ENCODE data around the gene LRRK1.

DNA sequence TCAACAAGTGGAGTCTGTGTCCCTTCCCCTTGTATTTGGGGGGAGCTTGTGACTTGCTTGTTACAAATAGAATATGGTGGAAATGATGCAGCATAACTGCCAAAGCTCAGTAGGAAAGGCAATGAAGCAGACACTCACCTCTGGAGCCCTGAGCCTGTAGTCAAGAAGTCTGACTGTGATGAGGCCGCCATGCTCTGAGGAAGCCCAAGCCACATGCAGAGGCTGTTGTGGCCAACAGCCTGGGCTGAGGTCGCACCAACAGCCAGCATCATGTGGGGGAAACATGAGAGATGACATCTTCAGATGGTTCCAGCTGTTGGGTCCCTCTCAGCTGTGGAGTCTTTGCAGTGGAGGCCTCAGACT lies 171.3 kb downstream of the LRRK1 start:
- TF ChIP-seq, protein P1, sequence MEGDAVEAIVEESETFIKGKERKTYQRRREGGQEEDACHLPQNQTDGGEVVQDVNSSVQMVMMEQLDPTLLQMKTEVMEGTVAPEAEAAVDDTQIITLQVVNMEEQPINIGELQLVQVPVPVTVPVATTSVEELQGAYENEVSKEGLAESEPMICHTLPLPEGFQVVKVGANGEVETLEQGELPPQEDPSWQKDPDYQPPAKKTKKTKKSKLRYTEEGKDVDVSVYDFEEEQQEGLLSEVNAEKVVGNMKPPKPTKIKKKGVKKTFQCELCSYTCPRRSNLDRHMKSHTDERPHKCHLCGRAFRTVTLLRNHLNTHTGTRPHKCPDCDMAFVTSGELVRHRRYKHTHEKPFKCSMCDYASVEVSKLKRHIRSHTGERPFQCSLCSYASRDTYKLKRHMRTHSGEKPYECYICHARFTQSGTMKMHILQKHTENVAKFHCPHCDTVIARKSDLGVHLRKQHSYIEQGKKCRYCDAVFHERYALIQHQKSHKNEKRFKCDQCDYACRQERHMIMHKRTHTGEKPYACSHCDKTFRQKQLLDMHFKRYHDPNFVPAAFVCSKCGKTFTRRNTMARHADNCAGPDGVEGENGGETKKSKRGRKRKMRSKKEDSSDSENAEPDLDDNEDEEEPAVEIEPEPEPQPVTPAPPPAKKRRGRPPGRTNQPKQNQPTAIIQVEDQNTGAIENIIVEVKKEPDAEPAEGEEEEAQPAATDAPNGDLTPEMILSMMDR (conservative IDR thresholded peaks at IDR 0.05 in 1 of 2, IDR thresholded peaks at IDR 0.05 in 1 of 2; ENCODE audit: extremely low read depth in 1 of 2, insufficient read depth in 1 of 2, low read depth in 1 of 2, low read length in 2 of 2) = no peak
- no peak for TF ChIP-seq EZH2 (IDR thresholded peaks at IDR 0.05; ENCODE audit: borderline replicate concordance, low read length)

Measured in mammary epithelial cell (primary cell).